HG02870 (cell line): ENCODE measurements around the gene TRAPPC14.

ENCODE experiments used
- ATAC-seq: cut with Tn5 transposase; IDR thresholded peaks from one replicate; pipeline ENCODE4 v1.9.1; 2021; ENCODE audit warnings: mild to moderate bottlenecking, moderate library complexity; ENCODE audit not compliant: unreplicated experiment

The TRAPPC14 gene

GRCh38 chr7:100126931-100127865, 31.3 kb downstream of the TRAPPC14 start, which contains the start of gene MBLAC1:
TSS of gene MBLAC1 (plus strand) at chr7:100126967. CDS start at chr7:100127396, 429 bp downstream.
- ATAC-seq: peak; percentile 53

GRCh38 chr7:100126239-100126930, 32.1 kb downstream of the TRAPPC14 start:
- no peak for ATAC-seq

GRCh38 chr7:100124301-100125230, 34.0 kb downstream of the TRAPPC14 start:
- no peak for ATAC-seq

- no peak for ATAC-seq
Observed at GRCh38 chr7:100122568-100122967, 36.0 kb downstream of the TRAPPC14 start.

GRCh38 chr7:100122067-100122466, 36.5 kb downstream of the TRAPPC14 start:
- ATAC-seq: no peak

GRCh38 chr7:100120733-100121036, 37.8 kb downstream of the TRAPPC14 start:
- ATAC-seq: no peak

GRCh38 chr7:100119970-100120732, 38.4 kb downstream of the TRAPPC14 start:
- no peak for ATAC-seq

- ATAC-seq: no peak
Observed at GRCh38 chr7:100119072-100119969, 39.2 kb downstream of the TRAPPC14 start, which contains the start of the genes CNPY4 and TAF6. TSS of gene CNPY4 (plus strand) at chr7:100119634. CDS start at chr7:100119745, 111 bp downstream. TSS of gene TAF6 (minus strand) at chr7:100119358. CDS start at chr7:100114209, 5,149 bp downstream.

GRCh38 chr7:100118388-100119071, 40.0 kb downstream of the TRAPPC14 start:
- ATAC-seq: no peak

GRCh38 chr7:100115026-100115425, 43.5 kb downstream of the TRAPPC14 start:
- no peak for ATAC-seq

GRCh38 chr7:100111914-100112313, 46.6 kb downstream of the TRAPPC14 start:
- no peak for ATAC-seq

GRCh38 chr7:100111156-100111555, 47.4 kb downstream of the TRAPPC14 start:
- no peak for ATAC-seq

GRCh38 chr7:100109521-100110163, 48.9 kb downstream of the TRAPPC14 start:
- no peak for ATAC-seq

- ATAC-seq: no peak
Observed at GRCh38 chr7:100107890-100108289, 50.6 kb downstream of the TRAPPC14 start.

GRCh38 chr7:100107125-100107737, 51.3 kb downstream of the TRAPPC14 start:
- ATAC-seq: no peak

- no peak for ATAC-seq
Observed at GRCh38 chr7:100106633-100107032, 51.9 kb downstream of the TRAPPC14 start.

- ATAC-seq: no peak
Observed at GRCh38 chr7:100105534-100105933, 53.0 kb downstream of the TRAPPC14 start.
